HCEC 1CT (cell line): ENCODE measurements around the gene C1orf35.

Source experiments
- DNase-seq: peaks from one replicate; pipeline ENCODE4 v3.0.0-alpha.2; 2017

Gene C1orf35

DNA sequence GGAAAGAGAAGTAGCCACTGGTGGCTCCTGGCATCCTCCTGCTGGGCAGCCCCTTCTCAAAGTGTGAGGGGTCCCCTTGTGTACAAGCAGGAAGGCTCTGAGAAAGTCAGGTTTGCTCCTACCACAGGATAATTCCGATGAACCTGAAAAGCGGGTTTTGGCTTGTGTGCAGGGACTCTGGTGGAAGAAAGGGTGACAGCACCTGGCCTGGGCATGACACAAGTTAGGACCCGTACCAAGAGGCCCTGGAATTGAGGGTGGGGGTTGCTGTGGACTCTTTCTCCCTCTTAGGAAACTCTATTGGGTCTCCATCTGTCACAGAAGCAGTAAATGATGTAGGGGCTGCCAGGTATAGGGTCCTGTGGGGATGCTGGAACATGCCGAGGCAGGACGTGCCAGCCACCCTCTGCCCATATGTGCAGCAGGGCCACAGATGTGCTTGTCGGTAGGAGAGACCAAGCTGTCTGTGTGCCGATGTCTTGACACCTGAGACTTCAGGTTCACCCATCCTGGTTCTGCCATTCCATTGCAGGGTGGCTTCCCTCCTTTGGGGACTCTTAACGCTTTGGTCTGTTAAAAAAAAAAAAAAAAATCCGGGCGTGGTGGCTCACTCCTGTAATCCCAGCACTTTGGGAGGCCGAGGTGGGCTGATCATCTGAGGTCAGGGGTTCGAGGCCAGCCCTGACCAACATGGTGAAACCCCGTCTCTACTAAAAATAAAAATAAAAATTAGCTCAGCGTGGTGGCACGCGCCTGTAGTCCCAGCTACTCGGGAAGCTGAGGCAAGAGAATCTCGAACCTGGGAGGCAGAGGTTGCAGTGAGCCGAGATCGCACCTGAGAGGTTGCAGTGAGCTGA, 9.8 kb downstream of the C1orf35 start:
- DNase-seq = no peak

DNA sequence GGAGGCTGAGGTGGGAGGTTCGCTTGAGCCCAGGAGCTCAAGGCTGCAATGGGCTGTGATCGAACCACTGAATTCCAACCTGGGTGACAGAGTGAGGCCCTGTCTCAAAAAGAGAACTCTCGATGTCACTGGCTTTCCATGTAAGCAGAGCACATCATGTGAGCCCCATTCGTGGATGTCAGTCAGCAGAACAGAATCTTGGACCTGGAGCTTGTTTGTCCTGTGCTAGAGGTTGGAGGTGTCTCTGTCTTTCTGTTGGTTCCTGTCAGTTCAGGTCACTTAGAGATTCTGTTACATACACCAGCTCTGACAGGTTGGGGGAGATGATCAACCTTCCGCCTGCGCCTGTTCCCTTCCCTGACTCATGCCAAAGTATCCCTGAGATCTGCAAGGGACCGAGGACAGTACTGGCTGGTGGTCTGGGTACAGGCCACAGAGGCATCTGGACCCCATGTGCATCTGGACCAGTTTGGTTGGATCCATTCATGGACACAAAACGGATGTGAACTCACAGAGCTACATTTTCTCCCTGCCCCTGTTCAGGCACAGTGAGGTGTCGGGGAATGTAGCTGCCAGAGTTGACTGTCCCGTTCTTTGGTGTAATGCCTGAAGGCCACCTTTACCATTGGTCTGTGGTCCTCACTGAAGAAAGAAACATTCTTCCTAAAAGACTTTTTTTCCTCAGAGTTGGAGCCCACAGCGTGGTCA, 10.6 kb downstream of the C1orf35 start:
- no peak for DNase-seq

DNA sequence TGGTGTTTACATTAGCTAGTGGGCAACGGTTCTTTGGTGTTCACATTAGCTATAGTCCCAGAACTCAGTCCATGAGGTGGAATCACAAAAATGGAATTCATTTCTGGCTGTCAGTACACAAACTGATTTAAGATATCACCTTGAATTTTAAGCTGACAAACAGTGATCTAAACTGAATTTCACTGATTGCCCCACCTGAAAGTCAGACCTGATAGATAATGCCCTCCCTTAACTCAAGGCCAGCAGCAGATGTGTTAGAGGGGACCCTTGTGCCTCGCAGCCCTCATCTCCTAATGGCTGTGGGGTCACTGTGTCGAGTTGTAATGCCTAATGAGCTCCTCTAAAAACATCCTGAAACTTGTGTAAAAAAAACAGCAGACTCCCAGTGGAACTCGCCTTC, 12.0 kb downstream of the C1orf35 start:
- DNase-seq = no peak

DNA sequence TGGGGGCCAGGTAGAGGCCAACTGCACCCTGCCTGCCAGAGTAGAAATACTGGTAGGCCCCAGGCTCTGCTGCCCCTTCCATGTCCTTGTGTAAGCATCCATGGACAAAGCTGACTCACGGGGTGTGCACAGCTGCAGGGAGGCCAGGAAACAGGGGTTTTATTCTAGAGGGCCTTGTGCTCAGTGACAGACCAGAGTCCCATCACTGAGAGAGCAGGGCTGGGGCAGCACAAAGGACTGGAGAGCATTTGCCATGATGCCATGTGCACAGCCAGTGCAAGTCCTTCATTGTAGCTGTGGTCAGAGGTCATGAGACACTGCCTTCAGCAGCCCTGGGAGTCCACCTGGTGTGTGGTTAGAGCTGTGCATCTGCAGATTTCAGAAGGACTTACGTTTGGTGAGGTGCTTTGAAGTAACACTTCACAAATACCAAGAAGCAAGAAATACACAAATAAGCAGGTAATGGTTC, 12.5 kb downstream of the C1orf35 start:
- peak; percentile 44 for DNase-seq

DNA sequence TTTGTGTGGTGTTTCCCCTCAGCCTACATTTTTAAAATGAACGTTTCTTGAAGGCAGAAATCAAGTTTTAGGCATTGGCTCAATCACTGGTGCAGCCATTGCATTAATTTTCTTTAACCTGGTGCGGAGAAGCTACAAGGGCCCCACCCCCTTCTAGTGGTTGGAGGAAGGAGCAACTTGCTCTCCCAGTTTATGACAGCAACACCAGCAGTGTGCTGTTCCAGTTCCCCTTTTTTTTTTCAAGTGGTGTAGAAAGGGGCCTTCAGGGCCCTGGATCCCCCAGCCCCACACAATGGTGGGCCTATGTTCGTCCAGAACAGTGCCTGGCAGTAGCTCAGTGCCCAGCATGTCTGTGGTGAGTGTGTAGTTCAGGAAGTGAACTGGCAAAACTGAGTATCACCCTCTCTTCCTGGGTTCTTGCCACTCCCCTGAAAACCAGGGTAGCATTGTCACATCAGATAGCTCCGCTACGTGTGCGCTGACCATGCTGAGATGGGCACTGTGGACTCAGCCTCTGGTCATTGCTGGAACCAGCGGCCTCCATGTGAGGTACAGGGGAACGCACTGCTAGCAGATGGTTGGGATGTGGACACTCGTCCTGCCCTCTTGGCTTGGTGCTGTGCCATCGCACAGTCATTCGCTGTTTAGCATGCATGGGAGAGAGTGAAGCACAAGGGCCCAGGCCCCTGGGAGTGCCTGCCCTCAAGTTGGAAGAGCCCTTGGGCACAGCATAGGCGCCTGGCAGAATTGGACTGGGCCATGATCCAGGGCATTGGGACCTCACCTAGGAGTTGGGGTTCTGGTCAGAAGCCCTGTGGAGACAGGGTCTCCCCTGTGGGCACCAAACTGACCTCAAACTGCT, 13.4 kb downstream of the C1orf35 start:
- no peak for DNase-seq

DNA sequence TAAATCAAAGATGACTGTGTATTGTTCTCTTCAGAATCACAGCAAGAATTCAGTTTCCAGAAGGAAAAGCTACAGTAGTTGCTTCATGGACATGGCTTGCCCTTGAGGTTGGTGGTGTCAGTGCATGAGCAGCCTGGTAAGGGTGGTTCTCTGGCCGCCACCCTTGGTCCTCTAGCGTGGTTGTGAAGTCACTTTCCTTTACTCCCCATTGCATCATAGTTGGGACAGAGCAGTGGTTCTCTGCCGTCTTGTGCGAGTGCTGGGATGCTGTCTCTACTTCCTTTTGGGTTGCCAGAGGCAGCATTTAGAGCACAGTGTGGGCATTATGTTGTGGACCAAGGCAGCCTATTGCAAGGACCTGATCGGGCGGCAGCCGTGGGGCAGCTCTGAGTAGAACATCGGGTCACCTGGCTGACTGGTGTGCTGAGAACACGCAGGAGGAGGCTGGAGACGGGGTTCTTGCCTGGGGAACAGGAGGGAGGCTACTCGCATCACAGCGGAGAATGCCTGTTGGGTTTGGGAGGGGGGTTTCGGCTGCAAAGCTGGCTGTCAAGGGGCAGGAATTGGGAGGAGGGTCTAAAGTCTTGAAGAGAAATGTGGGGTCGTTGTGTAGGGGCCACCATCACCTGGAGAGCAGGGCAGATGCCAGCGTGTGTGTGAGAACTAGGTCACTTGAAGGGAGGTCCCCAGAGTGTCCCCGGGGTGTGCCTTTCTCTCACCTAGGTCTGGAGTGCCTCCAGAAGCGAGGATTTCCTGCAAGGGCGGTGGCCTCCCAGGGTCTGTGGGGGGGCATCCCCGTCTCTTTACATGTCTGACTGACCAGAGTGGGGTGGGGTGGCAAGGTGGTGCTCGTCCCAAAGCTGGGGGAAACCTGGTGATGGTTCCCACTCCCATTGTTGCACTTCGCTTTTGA, 14.3 kb downstream of the C1orf35 start:
- no peak for DNase-seq

DNA sequence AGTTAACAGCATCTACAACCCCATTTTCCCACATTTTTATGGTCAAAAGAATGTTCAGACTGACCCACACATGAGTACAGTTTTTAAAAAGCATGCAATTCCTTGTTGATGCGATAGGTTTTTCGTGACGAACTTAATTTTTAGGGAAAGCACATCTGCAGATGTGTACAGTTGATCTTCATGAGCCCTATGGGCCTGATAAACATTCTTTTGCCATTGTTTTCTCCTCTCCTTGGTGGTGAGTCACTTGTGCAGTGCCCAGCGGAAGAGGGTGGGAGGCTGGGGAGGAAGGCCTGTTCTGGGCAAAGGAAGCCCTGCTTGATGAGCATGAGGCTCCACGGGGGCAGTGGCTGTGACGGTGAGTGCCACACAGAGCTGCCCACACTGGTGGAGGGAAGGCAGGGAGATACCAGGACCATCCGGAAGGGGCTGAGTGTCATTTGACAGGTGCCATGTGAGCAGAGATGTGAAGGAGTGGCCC, 15.3 kb downstream of the C1orf35 start:
- peak; percentile 75 for DNase-seq

DNA sequence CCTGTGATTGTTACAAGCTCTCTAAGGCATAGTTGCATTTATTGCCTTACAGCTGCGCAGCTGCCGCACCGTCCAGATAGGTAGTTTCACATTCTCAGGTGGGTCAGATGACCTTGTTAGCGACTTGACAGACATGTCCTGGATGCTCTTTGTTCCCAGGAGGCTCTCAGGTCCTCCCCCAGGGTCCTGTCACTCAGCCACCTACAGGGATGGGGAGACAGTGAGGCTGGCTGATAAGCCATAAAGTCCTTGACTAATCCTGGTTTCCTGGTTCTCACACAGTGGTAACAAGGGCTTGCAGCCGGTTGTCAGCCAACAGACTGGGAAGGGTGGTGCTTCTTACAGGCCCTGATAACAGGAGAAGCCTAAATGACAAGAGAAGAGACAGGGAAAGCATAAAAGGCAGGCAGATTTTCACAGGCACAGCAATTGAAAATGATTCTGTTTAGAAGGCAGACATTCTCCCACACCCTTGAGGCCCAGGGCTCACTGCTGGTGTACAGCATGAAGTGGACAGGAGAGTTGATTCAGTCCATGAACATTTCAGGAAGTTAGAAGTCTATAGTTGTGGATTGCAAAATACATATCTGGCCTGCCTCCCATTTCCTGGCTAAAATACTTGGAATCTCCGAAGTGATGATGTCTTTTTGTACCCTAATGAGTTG, 17.7 kb downstream of the C1orf35 start:
- peak; percentile 87 for DNase-seq

DNA sequence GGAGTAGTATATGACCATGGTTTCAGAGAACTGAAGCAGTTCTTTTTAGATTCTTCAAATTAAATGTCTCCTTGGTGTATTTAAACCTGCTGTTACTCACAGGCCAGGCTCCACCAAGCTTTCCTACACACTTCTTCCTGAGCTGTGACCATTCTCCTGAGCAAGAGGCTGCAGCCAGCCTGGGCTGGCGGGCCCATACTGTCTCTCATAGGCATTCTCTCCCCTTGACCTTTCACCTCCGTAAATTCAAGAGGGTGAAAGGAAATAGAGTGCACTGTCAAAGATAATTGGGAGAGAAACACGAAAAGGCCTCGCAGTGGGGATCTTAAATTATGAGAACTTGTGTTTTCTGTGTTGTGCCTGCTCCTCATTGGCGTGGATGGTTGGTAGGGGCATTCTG, 18.3 kb downstream of the C1orf35 start:
- no peak for DNase-seq

DNA sequence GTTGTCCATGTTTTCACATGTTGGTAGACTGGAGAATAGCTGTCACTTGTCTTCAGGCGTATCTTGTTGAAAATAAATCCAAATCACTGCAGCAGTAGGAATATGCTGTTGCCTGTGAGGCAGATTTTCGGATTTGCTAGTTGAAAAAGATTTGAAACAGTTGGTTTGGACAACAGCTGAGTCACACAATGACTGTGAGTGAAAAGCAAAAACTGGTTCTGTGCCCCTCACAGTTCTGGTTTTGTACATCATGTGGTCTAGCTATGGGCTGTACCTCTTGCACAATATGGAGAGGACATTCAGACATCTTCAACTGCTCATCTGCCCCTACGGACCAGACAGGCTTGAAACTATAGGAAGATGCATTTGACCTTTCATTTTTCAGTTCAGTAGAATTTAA, 18.8 kb downstream of the C1orf35 start:
- peak; percentile 79 for DNase-seq

DNA sequence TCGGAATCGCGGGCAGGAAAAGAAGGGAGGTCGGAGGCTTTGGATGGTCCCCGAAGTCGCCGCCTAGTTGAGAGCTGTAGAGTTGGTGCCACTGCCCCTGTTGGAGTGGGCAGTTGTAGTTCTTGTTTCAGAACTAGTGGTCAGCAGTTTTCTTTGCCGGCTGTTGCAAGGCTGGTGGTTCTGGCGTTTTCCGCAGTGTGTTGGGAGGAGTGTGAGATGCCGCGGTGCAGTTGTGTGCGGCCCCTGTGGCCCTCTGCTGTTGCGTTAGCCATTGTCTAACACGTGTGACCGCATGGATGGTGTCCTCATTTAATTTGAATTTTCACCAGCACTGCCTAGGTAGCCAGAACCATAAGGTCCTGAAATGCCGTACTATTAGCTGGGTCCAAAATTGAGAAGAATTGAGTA, 19.2 kb downstream of the C1orf35 start:
- no peak for DNase-seq

DNA sequence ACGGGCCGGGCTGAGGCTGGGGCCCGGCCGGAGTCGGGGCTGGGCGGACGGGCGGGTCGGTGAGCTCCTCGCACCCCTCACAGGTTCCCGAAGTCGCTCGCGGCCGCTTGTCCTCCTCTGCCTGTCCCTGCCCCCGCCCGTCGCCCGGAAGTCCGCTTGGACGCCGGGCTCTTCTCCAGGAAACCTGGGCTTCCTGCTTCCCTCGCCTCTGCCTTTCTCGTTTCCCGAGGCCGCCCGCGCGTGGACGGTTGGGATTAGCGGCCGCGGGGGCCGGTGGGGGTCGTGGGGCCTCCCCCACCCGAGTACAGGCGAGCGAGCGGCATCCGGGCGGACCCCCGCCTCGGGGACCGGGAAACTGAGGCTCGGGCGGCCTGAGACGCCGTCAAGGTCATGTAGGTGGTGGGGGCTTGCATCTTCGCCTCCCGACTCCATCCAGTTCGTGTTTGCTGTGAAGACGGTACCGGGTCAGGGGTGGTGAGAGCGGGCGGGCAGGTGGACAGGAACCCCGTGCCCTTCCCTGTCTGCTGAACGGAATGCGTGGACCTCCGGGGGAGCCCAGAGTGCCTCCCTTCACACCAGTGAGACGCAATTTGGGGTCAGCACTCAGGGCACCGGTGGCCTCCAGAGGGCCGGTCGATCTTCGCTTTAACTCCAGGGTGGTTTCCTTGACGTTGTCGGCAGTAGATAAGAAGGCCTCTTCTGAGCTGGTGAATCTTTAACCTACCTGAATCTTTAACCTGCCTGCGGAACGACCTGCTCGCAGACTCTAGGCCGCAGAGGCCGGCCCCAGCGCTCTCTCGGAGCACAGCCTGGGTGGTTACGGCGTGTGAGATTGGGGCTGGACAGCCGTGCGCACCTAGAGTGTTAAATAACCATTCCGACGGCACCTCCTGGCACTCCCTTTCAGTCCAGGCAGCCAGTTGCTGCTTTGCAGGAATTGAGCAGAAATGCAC, 19.9 kb downstream of the C1orf35 start:
- DNase-seq = peak; percentile 52

DNA sequence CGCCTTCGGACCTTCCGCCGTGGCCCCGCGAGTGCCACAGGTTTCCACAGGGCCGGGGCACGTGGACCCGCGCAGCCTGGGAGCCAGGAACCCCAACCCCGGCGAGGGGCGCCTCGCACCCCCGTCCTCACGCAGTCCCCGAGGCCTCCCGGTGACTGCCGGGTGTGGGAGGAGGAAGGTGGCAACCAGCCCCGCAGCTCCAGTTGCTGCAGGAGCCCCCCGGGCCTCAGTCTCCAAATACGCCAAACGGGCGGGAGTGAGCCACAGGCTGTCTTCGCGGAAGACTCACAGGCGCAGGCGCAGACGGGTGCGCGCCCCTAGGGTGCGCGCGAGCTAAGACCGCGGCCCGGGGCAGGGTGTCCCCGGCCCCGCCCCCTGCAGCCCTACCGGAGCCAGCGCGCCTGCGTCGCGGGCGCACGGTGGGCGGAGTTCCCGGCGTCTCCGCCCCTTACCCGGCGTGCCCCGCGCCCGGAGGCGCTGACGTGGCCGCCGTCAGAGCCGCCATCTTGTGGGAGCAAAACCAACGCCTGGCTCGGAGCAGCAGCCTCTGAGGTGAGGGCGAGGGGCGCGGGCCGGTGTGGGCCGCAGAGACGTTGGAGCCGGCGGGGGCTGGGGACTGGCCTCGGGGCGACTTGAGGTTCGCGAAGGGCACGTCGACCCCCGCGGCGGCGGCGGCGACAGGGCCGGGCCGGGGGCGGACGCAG, 20.8 kb downstream of the C1orf35 start, which contains the start of gene ARF1:
TSS of gene ARF1 (plus strand) at position 495 of the 704 bp plus-strand sequence. CDS start 14,407 bp downstream, outside the sequence.
- DNase-seq = peak; percentile 92

DNA sequence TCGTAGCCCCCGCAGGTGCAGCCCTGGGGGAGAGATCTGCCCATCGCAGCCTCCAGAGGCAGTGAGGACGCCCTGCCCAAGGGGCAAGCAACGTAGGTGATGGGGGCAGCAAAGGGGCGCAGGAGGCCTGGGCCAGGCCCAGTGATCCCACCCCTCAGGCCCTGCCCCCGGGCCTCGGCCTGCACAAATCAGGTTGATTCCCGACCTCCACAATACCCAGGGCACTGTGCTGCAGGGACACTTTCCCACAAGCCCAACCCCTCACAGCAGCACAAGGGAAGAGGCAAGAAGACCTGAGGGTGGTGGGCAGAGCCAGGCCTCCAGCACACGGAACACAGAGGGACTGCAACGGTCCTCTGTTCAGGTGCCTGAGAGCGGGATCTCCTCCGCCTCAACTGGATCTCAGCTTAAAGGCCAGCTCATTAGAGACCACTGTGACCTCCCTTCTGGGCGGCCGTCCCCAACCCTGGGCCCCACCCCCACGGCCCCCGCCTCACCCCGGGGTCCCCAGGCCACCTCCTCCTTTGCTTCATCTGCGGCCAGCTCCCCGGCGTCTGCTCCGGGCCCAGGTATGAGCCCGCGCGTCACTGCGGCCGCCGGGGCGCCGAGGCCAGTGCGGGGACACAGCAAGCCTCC, 21.4 kb downstream of the C1orf35 start:
- no peak for DNase-seq

DNA sequence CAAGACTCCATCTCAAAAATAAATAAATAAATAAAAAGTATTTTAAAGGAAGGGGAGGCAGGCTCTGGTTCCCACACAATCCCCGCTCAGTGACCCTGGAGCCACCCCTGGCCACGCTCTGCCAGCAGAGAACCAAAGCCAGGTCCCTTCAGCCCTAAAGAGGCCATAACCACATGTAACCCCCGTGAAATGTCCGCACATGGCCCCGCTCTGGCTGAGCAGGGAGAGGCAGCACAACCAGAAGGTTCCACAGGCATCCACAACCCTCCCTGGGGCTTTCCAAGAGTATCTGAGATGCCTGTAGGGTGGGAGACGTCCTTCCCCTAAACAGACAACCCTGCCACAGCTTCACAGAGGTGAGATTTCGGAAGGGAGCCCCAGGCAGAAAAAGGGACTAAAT, 22.0 kb downstream of the C1orf35 start:
- DNase-seq = no peak

DNA sequence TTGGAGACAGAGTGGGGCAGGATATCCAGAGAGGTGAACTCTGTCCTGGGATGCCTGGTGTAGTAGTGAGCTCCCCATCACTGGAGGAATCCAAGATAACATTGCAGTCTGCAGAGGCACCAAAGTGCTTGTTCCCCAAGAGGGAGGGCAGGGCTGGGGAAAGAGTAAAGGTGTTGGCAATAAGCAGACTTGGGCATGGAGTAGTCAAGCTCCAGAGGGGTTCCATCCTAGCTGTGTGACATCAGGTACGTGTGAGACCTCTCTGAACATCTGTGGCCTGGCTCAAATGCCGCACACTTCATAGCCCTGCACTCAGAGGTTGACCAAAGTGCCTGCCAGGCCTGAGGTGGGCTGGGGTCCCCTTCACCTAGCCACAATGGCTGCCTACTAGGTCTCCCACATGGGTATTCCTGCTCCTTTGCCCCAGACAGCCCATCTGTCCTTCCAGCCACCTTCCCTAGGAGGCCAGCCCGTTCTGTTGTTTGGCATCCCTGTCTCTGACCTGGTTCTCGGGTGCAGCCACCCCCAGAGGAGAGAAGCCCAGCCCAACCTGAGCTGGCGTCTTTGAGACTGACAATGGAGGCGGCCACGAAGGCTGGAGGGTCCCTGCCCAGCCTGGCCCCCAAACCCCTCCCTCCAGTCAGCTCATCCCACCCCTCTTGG, 23.4 kb downstream of the C1orf35 start:
- DNase-seq = no peak

DNA sequence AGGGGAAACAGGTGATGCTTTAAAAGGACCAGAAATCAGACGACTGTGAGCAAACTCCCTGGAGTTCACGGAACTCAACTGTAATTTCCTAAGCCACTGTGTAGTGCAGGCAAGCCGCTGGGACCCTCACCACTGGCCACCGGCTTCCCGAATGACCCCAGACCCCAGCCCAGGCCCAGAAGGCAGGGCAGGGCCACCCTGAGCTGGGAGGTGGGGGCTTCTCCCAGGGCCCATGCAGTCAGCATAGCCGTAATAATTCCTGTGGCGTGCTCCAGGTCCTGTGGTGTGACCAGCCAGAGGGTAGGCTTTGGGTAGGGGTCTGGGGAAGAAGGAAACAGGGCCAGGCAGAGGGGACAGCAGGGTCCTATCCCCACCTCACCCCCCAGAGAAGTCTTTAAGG, 24.1 kb downstream of the C1orf35 start:
- DNase-seq = no peak
